Cardiac fibroblast (primary cell): ENCODE measurements around the gene HIPK2.
"Not testable (repeated sequence)": the region's sequence is repeated elsewhere in the genome, so short reads cannot be mapped to it uniquely, and the experiment has no call there.

ENCODE experiments used
- DNase-seq, 2 donors: peaks; one replicate each; pipeline versions ENCODE4 v3.0.0 to v3.0.0-alpha.2; 2010; ENCODE audit warnings: low read depth in 2 of 2
- H3K4me3 ChIP-seq, 2 donors: replicated peaks in 1 of 2; 1 replicate in 1 of 2; 2 replicates in 1 of 2; pipeline ENCODE4 v1.5.1; 2011; ENCODE audit warnings: low read depth in 2 of 2, low read length in 2 of 2, mild to moderate bottlenecking in 2 of 2, moderate library complexity in 1 of 2
- CTCF ChIP-seq: IDR thresholded peaks from one replicate; pipeline ENCODE4 v1.5.1; 2011; ENCODE audit warnings: low read depth, mild to moderate bottlenecking, low read length, inconsistent platforms

HIPK2 gene

GRCh38 chr7:139673230-139673629 lies 104.6 kb downstream of the HIPK2 start:
- no peak for TF ChIP-seq CTCF
- no peak for DNase-seq
- no peak overlapping the region for H3K4me3 ChIP-seq

GRCh38 chr7:139671967-139672366 lies 105.8 kb downstream of the HIPK2 start:
- TF ChIP-seq CTCF: no peak
- no peak for DNase-seq
- no peak overlapping the region for H3K4me3 ChIP-seq

GRCh38 chr7:139670662-139671061 lies 107.1 kb downstream of the HIPK2 start:
- DNase-seq: not testable (repeated sequence)

GRCh38 chr7:139669106-139670061 lies 108.4 kb downstream of the HIPK2 start:
- TF ChIP-seq CTCF: no peak
- no peak overlapping the region for H3K4me3 ChIP-seq
- DNase-seq: no peak

More at GRCh38 chr7:139670662-139671061, 107.1 kb downstream of the HIPK2 start:
- H3K4me3 ChIP-seq: not testable (repeated sequence)

- TF ChIP-seq CTCF: no peak
- no peak overlapping the region for H3K4me3 ChIP-seq
- DNase-seq: peak in 1 of 2 donors; percentile 38
Measured at GRCh38 chr7:139667377-139667776, 110.4 kb downstream of the HIPK2 start.

GRCh38 chr7:139666501-139666900 lies 111.3 kb downstream of the HIPK2 start:
- no peak for TF ChIP-seq CTCF
- no peak overlapping the region for H3K4me3 ChIP-seq
- no peak for DNase-seq

GRCh38 chr7:139664434-139664833 lies 113.4 kb downstream of the HIPK2 start:
- H3K4me3 ChIP-seq: no peak overlapping the region
- DNase-seq: no peak
- no peak for TF ChIP-seq CTCF
